VCaP (cell line): ENCODE results near the gene ZMYM3.

Experiments used
- H3K27ac ChIP-seq: fragments of 450-650 bp; 2 replicates; pipeline ENCODE4 v1.5.1; 2017
- CTCF ChIP-seq: fragments of 450-650 bp; conservative IDR thresholded peaks from 2 replicates; pipeline ENCODE4 v1.5.1; 2017; ENCODE audit warnings: mild to moderate bottlenecking, moderate library complexity

ZMYM3 gene

GRCh38 chrX:71195964-71196649 is 57.8 kb downstream of the ZMYM3 start:
- H3K27ac ChIP-seq: no peak overlapping the region
- TF ChIP-seq CTCF: no peak

- no peak for TF ChIP-seq CTCF
- no peak overlapping the region for H3K27ac ChIP-seq
Observed at GRCh38 chrX:71191248-71191647, 62.7 kb downstream of the ZMYM3 start.
